Keratinocyte (primary cell): ENCODE results near the gene FIGN. TPM values are rescaled to one million over a fixed set of nuclear protein-coding genes. Genes with fewer than 3 reads are reported as not detected.

Experiments
- DNase-seq: peaks from one replicate; pipeline ENCODE4 v3.0.0-alpha.2; 2011; ENCODE audit warnings: low read depth, missing footprints, low spot score
- FAIRE-seq: peaks from 2 replicates; lab custom pipeline; 2011; peaks lifted over from hg19 to GRCh38; lab: Jason Lieb, UNC
- H2AFZ ChIP-seq: 2 replicates; pipeline ENCODE4 v1.6.0; 2012; ENCODE audit warnings: low read length, control low read depth, inconsistent platforms; ENCODE audit not compliant: control insufficient read depth
- H3K27ac ChIP-seq: 2 replicates; pipeline ENCODE4 v1.5.1; 2011; ENCODE audit warnings: low read length; ENCODE audit not compliant: control insufficient read depth, insufficient read depth
- H3K27me3 ChIP-seq: 3 replicates; pipeline ENCODE4 v1.6.0; 2011; ENCODE audit warnings: low read length; ENCODE audit not compliant: control insufficient read depth, insufficient read depth; ENCODE audit errors: extremely low read depth
- H3K36me3 ChIP-seq, 2 experiments: 2 replicates in 1 of 2; 3 replicates in 1 of 2; pipeline ENCODE4 v1.5.1; 2011; ENCODE audit warnings: low read length in 2 of 2, mild to moderate bottlenecking in 1 of 2; ENCODE audit not compliant: control insufficient read depth in 2 of 2, insufficient read depth in 2 of 2; ENCODE audit errors: extremely low read depth in 1 of 2
- H3K4me1 ChIP-seq: 3 replicates; pipeline ENCODE4 v1.5.1; 2011; ENCODE audit warnings: low read length; ENCODE audit not compliant: control insufficient read depth, insufficient read depth; ENCODE audit errors: extremely low read depth
- H3K4me2 ChIP-seq: 3 replicates; pipeline ENCODE4 v1.6.0; 2011; ENCODE audit warnings: low read depth, low read length; ENCODE audit not compliant: control insufficient read depth, insufficient read depth; ENCODE audit errors: extremely low read depth
- H3K4me3 ChIP-seq, 3 experiments: fragments of 200-600 bp in 1 of 3; sonication (generic) in 1 of 3; 2 replicates in 2 of 3; 3 replicates in 1 of 3; pipeline ENCODE4 v1.5.1; 2011 to 2016; ENCODE audit warnings: low read length in 3 of 3, mild to moderate bottlenecking in 3 of 3, control low read depth in 2 of 3, inconsistent platforms in 1 of 3, low read depth in 1 of 3, mixed read lengths in 1 of 3, mixed run types in 1 of 3, moderate library complexity in 1 of 3; ENCODE audit not compliant: control insufficient read depth in 2 of 3, insufficient read depth in 2 of 3; ENCODE audit errors: extremely low read depth in 1 of 3
- H3K79me2 ChIP-seq: 2 replicates; pipeline ENCODE4 v1.6.0; 2012; ENCODE audit warnings: low read length; ENCODE audit not compliant: control insufficient read depth, insufficient read depth
- H3K9ac ChIP-seq: 3 replicates; pipeline ENCODE4 v1.6.0; 2011; ENCODE audit warnings: low read length; ENCODE audit not compliant: control insufficient read depth, insufficient read depth; ENCODE audit errors: extremely low read depth
- H3K9me1 ChIP-seq: 3 replicates; pipeline ENCODE4 v1.6.0; 2011; ENCODE audit warnings: low read length; ENCODE audit not compliant: control insufficient read depth, insufficient read depth; ENCODE audit errors: extremely low read depth
- H3K9me3 ChIP-seq: 2 replicates; pipeline ENCODE4 v1.5.1; 2012; ENCODE audit warnings: low read depth, low read length; ENCODE audit not compliant: control insufficient read depth
- H4K20me1 ChIP-seq: 3 replicates; pipeline ENCODE4 v1.6.0; 2011; ENCODE audit warnings: low read length; ENCODE audit not compliant: control insufficient read depth, insufficient read depth; ENCODE audit errors: extremely low read depth
- CTCF ChIP-seq, 3 experiments: IDR thresholded peaks in 1 of 3; conservative IDR thresholded peaks in 1 of 3; optimal IDR thresholded peaks in 1 of 3; 2 replicates in 2 of 3; 3 replicates in 1 of 3; pipeline versions ENCODE3 to v1.5.1; 2011; ENCODE audit warnings: low read length in 3 of 3, mild to moderate bottlenecking in 3 of 3, moderate library complexity in 2 of 3, control low read depth in 1 of 3, inconsistent platforms in 1 of 3; ENCODE audit not compliant: insufficient read depth in 2 of 3; ENCODE audit errors: extremely low read depth in 1 of 3
- EZH2 ChIP-seq: IDR thresholded peaks from one replicate; pipeline ENCODE4 v1.6.1; 2012; ENCODE audit warnings: inconsistent platforms, mild to moderate bottlenecking, low read length, moderate library complexity
- dilution Hi-C: fragments of 300-500 bp; cut with MboI; formaldehyde crosslinking; loops from one replicate; pipeline ENCODE4 v1.7.0; 2020; ENCODE audit warnings: low sequenced_read_pairs; ENCODE audit not compliant: extremely low pct_ligation_motif_present
- polyA plus RNA-seq, 5 experiments: library from polyadenylated mRNA; depleted of rRNA in 3 of 5; stranded (reverse) in 3 of 5; stranded (forward) in 1 of 5; unstranded in 1 of 5; fragments of >200 nt; gene quantifications; 1 replicate in 1 of 5; 2 replicates in 3 of 5; 3 replicates in 1 of 5; pipeline versions ENCODE4 v1.2.1 to v1.2.3, GENCODE V29; 2011 to 2012; ENCODE audit warnings: missing spikeins in 2 of 5, low read depth in 1 of 5, low replicate concordance in 1 of 5

FIGN gene
- polyA plus RNA-seq, 1 donor (not counting 4 experiments of a cell fraction or from before 2014, with no cell fraction given) = 2.9 TPM

GRCh38 chr2:163571423-163572102 lies 164.2 kb downstream of the FIGN start:
- DNase-seq (no peak), FAIRE-seq (no peak)
- no peaks in the 10 kb centered on the region for H4K20me1 ChIP-seq

GRCh38 chr2:163570391-163570790 lies 165.4 kb downstream of the FIGN start:
- FAIRE-seq = no peak
- dilution Hi-C loops = no loop called here

More at GRCh38 chr2:163571423-163572102, 164.2 kb downstream of the FIGN start:
- H3K4me1 ChIP-seq = no peaks in the 10 kb centered on the region
- H3K9me3 ChIP-seq = no peaks in the 10 kb centered on the region
- no peak overlapping the region for H3K4me2 ChIP-seq
- H3K36me3 ChIP-seq = no peaks in the 10 kb centered on the region
- TF ChIP-seq CTCF (optimal IDR thresholded peaks at IDR 0.05 in 1 of 3, IDR thresholded peaks at IDR 0.05 in 1 of 3, conservative IDR thresholded peaks at IDR 0.05 in 1 of 3; ENCODE audit: extremely low read depth in 1 of 3, insufficient read depth in 2 of 3, low read length in 3 of 3) (no peak), EZH2 (no peak)
- H3K27me3 ChIP-seq = no peaks in the 10 kb centered on the region
- no peaks in the 10 kb centered on the region for H3K79me2 ChIP-seq
- no peak overlapping the region for H2AFZ ChIP-seq
- dilution Hi-C loops = no loop called here
- no peak overlapping the region for H3K9ac ChIP-seq
- H3K4me3 ChIP-seq = no peak overlapping the region
- no peaks in the 10 kb centered on the region for H3K9me1 ChIP-seq
- no peak overlapping the region for H3K27ac ChIP-seq

More at GRCh38 chr2:163570391-163570790, 165.4 kb downstream of the FIGN start:
- H3K79me2 ChIP-seq = no peaks in the 10 kb centered on the region
- TF ChIP-seq EZH2 (no peak), CTCF (optimal IDR thresholded peaks at IDR 0.05 in 1 of 3, IDR thresholded peaks at IDR 0.05 in 1 of 3, conservative IDR thresholded peaks at IDR 0.05 in 1 of 3; ENCODE audit: extremely low read depth in 1 of 3, insufficient read depth in 2 of 3, low read length in 3 of 3) (no peak)
- H3K36me3 ChIP-seq = no peaks in the 10 kb centered on the region
- H4K20me1 ChIP-seq = no peaks in the 10 kb centered on the region
- H3K27me3 ChIP-seq = no peaks in the 10 kb centered on the region
- no peaks in the 10 kb centered on the region for H3K4me1 ChIP-seq
- no peak overlapping the region for H3K4me2 ChIP-seq
- no peaks in the 10 kb centered on the region for H3K9me1 ChIP-seq
- H3K9ac ChIP-seq = no peak overlapping the region
- no peak for DNase-seq
- H3K9me3 ChIP-seq = no peaks in the 10 kb centered on the region
- H3K27ac ChIP-seq = no peak overlapping the region
- no peak overlapping the region for H2AFZ ChIP-seq
- no peak overlapping the region for H3K4me3 ChIP-seq
